Occipital lobe (tissue), 2 donors: ENCODE data around the gene BPTF. TPM values are rescaled to one million over a fixed set of nuclear protein-coding genes. Genes with fewer than 3 reads are reported as not detected.
"Not testable (repeated sequence)": the region's sequence is repeated elsewhere in the genome, so short reads cannot be mapped to it uniquely, and the experiment has no call there.

ENCODE experiments used
- DNase-seq: peaks from one replicate; lab custom pipeline; 2025; lab: John Stamatoyannopoulos, UW
- total RNA-seq: library from RNA; depleted of rRNA; stranded (reverse); fragments of >200 nt; gene quantifications from one replicate; pipeline ENCODE4 v1.2.3, GENCODE V29; 2014

Gene BPTF
- 144 TPM for total RNA-seq

- peak; percentile 85 for DNase-seq
These were observed at the start of gene BPTF for GRCh38 chr17:67824735-67825626. Gene BPTF, plus strand, starts transcription at chr17:67825503. Its CDS starts 222 bp downstream, at chr17:67825725.

DNA sequence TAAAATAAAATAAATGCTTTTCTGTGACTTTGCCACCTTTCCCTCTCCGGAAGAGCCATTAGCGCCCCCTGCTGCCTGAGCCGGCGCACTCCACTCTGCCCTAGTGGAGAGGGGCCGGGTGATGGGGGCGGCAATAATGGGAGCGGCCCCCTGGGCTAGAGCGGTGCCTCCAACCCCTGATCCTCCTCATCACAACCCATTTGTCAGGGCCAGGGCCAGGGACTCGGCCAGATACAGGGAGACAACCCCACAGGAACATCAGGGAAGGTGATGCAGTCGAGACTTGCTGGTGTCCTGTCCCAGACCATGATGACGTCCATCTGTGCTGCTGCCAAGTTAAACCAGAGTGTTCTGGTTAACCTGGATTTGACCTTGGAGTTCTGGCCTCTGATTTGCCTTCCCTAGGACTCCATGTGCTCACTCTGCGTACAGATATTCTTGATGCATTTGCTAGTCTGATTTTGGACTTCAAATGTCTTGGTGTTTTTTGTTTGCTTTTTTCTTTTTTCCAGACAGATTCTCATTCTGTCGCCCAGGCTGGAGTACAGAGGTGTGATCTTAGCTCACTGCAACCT, 46.1 kb upstream of the BPTF start:
- no peak for DNase-seq

GRCh38 chr17:67784364-67785121, 40.8 kb upstream of the BPTF start:
- DNase-seq: no peak

- DNase-seq: no peak
These were observed 40.2 kb upstream of the BPTF start for GRCh38 chr17:67785122-67785477.

GRCh38 chr17:67785504-67785903, 39.8 kb upstream of the BPTF start:
- DNase-seq: no peak

DNA sequence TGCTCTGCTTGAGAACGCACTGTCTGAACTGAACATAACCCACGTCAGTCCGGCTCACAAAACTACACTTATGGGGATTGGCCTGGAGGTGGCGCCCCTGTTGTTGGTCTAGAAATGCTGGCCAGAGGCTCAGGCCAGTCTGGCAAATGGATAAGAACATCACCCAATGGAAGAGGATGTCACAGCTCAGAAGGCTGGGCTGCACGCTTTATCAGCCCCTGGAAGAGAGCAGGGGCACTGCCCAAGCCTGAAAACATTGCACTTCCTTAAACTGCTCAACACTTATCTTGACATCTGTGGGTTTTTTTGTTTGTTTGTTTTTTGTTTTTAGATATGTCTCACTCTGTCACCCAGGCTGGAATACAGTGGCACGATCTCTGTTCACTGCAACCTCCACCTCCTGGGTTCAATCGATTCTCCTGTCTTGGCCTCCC, 24.8 kb upstream of the BPTF start:
- DNase-seq: peak; percentile 8

- DNase-seq: no peak
These were observed 23.6 kb upstream of the BPTF start for GRCh38 chr17:67801626-67802175.

DNA sequence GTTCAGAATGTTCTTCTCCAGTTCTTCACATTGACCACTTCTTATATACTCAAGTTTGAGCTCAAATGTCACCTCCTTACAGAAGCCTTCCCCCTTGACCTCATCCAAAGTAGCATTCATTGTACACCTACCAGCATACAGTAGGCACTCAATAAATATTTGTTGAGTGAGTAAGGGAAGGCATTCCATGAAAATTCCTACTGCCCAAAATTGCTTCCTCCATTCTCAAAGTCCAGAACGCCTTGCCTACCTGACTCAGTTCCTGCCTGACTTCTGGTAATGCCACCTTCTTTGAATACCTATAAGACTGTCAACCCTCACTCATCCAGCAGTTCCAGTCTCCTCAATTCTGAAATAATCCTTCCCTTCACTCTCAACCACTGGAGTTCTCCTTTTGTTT, 14.8 kb upstream of the BPTF start:
- DNase-seq: no peak

DNA sequence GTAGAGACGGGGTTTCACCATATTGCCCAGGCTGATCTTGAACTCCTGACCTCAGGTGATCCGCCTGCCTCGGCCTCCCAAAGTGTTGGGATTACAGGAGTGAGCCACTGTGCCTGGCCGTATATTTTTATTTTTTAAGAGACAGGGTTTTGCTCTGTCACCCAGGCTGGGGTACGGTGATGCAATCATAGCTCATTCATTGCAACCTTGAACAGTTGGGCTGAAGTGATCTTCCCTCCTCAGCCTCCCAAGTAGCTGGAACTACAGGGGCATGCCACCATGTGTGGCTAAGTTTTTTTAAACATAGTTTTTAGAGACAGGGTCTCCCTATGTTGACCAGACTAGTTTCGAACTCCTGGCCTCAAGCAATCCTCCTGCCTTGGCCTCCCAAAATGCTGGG, 12.9 kb upstream of the BPTF start:
- DNase-seq: not testable (repeated sequence)

DNA sequence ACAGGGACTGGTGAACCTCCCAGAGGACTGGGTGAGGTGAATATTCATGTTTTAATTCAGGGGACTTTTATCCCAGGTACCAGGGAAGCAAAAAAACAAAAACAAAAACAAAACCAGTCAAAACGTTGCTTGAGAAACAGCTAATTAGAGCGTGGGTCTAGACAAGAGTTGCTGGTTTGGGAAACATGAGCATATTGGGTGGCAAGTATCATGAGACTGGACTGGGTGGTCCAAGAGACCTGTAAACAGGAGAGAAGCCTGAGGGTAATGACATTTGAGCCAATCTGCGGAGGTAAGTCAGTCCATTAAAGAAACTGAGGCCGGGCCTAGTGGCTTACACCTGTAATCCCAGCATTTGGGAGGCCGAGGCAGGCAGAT, 11.5 kb upstream of the BPTF start:
- DNase-seq: no peak

GRCh38 chr17:67818110-67819002, 6.9 kb upstream of the BPTF start:
- no peak for DNase-seq

- DNase-seq: no peak
These were observed 5.6 kb upstream of the BPTF start for GRCh38 chr17:67819722-67820121.

- no peak for DNase-seq
These were observed 3.4 kb upstream of the BPTF start for GRCh38 chr17:67821871-67822367.

- DNase-seq: peak; percentile 50
These were observed 611 bp downstream of the BPTF start for GRCh38 chr17:67825627-67826601.

DNA sequence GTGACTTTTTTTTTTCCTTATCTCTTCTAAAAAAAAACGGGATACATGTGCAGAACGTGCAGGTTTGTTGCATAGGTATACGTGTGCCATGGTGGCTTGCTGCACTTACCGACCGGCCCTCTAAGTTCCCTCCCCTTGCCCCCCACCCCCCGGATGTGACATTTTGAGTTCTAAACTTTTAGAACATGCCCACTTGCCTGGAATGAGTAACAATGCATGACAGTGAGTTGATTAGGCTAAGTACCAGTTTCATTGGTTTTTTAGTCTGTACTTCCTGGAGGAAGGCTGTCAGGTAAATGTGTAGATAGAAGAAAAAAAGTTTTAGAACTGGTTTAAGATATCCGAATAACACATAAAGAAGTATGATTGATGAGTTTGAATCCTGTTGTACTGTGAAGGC, 4.0 kb downstream of the BPTF start:
- no peak for DNase-seq

- peak; percentile 10 for DNase-seq
These were observed 5.1 kb downstream of the BPTF start for GRCh38 chr17:67830440-67830839.

DNA sequence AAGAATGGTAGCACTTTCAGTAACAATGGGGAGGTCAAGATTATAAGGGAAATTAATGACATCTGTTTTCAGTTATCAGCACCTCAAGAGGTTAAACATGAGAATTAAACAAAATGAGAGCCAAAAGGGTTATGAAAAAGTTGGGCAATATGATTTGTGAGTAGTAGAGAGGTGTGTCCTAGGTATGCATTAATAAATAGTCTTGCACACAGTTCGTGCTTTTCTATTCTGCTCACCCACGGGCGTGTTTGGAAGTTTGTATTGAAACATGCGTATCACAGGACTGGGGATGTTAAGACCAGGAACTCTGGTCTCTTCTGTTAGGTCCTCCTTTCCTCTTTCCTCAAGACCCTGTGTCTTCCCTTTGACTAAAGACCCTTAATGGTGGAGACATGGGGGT, 6.0 kb downstream of the BPTF start:
- no peak for DNase-seq

DNA sequence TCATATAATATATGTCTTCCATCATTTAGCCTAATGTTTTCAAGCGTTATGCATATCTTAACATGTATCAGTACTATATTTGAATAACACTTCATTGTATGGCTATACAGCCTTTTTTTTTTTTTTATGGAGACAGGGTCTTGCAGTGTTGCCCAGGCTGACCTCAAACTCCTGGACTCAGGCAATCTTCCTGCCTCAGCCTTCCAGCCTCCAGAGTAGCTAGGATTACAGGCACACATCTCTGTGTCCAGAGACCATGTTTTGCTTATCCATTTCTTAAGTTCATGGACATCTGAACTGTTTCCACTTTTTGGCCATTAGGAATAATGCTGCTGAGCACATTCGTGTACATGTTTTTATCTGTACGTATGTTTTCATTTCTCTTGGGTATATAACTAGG, 7.8 kb downstream of the BPTF start:
- DNase-seq: no peak

DNA sequence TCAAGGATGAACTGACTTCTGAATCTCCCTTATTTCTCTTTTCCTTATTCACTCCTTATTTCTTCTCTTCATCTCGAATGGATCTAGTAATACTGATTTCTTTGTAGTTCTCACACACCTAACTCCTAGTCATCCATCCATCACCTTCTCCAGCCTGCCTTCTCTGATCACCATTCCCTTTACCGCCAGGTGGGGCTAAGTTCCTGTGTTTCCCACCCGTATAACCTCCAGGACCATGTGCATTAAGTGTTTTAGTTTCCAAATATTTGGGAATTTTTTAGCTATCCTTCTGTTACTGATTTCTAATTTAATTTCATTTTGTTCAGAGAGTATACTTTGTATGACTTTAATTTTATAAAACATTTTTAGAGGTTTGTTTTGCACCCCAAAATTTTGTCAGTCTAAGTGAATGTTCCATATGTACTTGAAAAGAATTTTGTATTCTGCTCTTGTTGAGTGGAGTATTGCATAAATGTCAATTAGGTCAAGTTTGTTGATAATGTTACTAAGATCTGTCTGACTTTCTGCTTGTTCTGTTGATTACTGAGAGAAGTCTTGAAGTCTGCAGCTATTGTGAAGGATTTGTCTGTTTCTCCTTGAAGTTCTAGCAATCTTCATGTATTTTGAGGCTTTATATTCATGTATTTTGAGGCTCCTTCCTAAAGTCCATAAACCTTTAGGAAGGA, 8.8 kb downstream of the BPTF start:
- no peak for DNase-seq
